ENCODE results near the gene WDR18. TPM values are rescaled to one million over a fixed set of nuclear protein-coding genes. Genes with fewer than 3 reads are reported as not detected.

WDR18 gene
- total and polyA plus RNA-seq, 4 donors, result 24.3 to 45.3 (median 37.7) TPM

DNA sequence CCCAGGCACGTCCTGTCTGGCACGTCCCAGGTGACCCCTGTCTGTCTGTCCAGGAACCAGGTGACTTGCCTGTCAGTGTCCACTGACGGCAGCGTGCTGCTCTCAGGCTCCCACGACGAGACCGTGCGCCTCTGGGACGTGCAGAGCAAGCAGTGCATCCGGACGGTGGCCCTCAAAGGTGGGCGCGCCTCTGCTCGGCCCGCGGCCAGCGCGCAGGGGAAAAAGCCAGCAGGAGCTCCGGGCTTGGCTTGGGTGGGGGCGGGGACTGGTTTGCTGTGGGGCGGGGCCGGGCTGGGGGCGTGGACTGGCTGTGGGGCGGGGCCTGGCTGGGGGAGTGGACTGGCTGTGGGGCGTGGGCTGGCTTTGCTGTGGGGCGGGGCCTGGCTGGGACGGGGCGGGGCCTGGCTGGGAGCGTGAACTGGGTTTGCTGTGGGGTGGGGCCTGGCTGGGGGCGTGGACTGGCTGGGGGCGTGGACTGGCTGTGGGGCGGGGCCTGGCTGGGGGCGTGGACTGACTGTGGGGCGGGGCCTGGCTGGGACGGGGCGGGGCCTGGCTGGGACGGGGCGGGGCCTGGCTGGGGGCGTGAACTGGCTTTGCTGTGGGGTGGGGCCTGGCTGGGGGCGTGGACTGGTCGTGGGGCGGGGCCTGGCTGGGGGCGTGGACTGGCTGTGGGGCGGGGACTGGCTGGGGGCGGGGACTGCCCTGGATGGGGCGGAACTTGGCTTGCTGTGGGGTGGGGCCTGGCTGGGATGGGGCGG, 7.2 kb downstream of the WDR18 start (continued):
- TF ChIP-seq, protein P1, sequence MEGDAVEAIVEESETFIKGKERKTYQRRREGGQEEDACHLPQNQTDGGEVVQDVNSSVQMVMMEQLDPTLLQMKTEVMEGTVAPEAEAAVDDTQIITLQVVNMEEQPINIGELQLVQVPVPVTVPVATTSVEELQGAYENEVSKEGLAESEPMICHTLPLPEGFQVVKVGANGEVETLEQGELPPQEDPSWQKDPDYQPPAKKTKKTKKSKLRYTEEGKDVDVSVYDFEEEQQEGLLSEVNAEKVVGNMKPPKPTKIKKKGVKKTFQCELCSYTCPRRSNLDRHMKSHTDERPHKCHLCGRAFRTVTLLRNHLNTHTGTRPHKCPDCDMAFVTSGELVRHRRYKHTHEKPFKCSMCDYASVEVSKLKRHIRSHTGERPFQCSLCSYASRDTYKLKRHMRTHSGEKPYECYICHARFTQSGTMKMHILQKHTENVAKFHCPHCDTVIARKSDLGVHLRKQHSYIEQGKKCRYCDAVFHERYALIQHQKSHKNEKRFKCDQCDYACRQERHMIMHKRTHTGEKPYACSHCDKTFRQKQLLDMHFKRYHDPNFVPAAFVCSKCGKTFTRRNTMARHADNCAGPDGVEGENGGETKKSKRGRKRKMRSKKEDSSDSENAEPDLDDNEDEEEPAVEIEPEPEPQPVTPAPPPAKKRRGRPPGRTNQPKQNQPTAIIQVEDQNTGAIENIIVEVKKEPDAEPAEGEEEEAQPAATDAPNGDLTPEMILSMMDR (IDR thresholded peaks at IDR 0.05; ENCODE audit: low read depth, low read length, missing input control), result no peak
- TF ChIP-seq YY1 (IDR thresholded peaks at IDR 0.05) (no peak), RXRA (IDR thresholded peaks at IDR 0.05) (no peak)

DNA sequence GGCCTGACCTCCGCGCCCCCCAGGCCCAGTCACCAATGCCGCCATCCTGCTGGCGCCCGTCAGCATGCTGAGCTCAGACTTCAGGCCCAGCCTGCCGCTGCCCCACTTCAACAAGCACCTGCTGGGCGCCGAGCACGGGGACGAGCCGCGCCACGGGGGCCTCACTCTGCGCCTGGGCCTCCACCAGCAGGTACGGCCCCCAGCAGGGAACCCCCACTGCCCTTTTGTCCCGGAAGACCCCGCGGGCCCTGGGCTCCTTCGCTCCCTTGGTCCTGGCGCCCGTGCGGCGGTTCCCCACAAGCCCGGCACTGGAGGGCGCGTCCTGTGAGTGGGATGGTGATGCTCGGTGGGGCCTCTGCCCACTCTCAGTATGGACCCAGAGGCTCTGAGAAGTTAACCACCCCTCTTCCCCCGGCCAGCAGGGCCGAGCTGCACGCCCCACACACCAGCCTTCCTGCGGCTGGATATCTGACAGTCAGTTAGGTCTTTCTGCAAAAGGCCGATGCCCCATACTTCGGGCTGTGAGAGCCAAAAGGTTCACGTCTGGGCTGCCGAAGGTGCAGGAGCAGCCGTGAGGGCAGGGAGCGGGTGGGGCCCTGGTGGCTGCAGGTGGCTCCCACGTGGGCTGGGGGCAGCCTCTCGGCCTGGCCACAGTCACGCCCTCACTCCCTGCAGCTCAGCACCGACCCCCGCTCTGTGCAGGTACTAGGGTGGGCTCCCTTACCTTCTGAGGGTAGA, 8.0 kb downstream of the WDR18 start:
- H3K27me3 ChIP-seq (ENCODE audit: control insufficient read depth in 4 of 4, insufficient read depth in 4 of 4, low read length in 3 of 4), result no peaks in the 10 kb centered on the region
- DNase-seq (ENCODE audit: low spot score), result no peak
- H3K36me3 ChIP-seq (ENCODE audit: control insufficient read depth in 4 of 4, insufficient read depth in 3 of 4, low read depth in 1 of 4, low read length in 3 of 4), result peaks cover 0 to 8% (median 3%) of the 10 kb centered on the region in 4 donors
- no peak overlapping the region for H3K27ac ChIP-seq (ENCODE audit: low read depth in 1 of 2, low read length in 2 of 2)
- WGBS, result 94% methylated on average over 42 of the region's 42 CpGs
- H3K9ac ChIP-seq (ENCODE audit: low read depth in 1 of 2, low read length in 2 of 2), result no peak overlapping the region
- H3K9me3 ChIP-seq (ENCODE audit: control insufficient read depth in 4 of 4, low read length in 3 of 4), result no peaks in the 10 kb centered on the region
- H3K4me3 ChIP-seq (ENCODE audit: low read depth in 1 of 3, low read length in 3 of 3), result no peak overlapping the region
- peaks cover 23 to 39% (median 31%) of the 10 kb centered on the region in 4 donors for H3K4me1 ChIP-seq (ENCODE audit: control insufficient read depth in 4 of 4, insufficient read depth in 4 of 4, low read length in 3 of 4)
- TF ChIP-seq FOXA1 (IDR thresholded peaks at IDR 0.05), result no peak
- TF ChIP-seq JUND (IDR thresholded peaks at IDR 0.05), result no peak
- no peak for TF ChIP-seq TAF1 (conservative IDR thresholded peaks at IDR 0.05)
- TF ChIP-seq HNF4A (conservative IDR thresholded peaks at IDR 0.05), result no peak
- no peak for TF ChIP-seq FOXA2 (IDR thresholded peaks at IDR 0.05)
- TF ChIP-seq, protein P2, sequence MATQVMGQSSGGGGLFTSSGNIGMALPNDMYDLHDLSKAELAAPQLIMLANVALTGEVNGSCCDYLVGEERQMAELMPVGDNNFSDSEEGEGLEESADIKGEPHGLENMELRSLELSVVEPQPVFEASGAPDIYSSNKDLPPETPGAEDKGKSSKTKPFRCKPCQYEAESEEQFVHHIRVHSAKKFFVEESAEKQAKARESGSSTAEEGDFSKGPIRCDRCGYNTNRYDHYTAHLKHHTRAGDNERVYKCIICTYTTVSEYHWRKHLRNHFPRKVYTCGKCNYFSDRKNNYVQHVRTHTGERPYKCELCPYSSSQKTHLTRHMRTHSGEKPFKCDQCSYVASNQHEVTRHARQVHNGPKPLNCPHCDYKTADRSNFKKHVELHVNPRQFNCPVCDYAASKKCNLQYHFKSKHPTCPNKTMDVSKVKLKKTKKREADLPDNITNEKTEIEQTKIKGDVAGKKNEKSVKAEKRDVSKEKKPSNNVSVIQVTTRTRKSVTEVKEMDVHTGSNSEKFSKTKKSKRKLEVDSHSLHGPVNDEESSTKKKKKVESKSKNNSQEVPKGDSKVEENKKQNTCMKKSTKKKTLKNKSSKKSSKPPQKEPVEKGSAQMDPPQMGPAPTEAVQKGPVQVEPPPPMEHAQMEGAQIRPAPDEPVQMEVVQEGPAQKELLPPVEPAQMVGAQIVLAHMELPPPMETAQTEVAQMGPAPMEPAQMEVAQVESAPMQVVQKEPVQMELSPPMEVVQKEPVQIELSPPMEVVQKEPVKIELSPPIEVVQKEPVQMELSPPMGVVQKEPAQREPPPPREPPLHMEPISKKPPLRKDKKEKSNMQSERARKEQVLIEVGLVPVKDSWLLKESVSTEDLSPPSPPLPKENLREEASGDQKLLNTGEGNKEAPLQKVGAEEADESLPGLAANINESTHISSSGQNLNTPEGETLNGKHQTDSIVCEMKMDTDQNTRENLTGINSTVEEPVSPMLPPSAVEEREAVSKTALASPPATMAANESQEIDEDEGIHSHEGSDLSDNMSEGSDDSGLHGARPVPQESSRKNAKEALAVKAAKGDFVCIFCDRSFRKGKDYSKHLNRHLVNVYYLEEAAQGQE (IDR thresholded peaks at IDR 0.05), result no peak

DNA sequence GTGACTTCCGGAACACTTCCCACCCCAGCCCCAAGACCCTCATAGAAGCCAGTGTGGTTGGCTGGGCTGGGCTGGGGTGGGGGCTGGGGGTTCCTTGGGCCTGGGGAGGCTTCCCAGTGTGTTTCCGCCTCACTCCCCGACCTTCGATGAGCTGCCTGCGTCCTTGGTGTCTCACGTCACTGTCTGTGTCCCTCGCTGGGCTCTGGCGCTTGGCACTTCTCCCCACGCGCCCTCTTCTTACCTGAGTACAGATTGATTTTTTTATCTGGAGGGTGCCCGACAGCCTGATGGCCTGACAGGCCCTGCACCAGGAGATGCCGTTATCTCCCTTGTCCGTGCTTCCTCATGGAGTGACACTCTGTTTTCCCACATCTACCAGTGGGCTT, 8.5 kb downstream of the WDR18 start:
- 61% methylated on average over 13 of the region's 13 CpGs for WGBS
- Histone ChIP-seq H3K9me3 (ENCODE audit: control insufficient read depth in 4 of 4, low read length in 3 of 4) (no peaks in the 10 kb centered on the region), H3K4me1 (ENCODE audit: control insufficient read depth in 4 of 4, insufficient read depth in 4 of 4, low read length in 3 of 4) (peaks cover 23 to 39% (median 31%) of the 10 kb centered on the region in 4 donors), H3K4me3 (ENCODE audit: low read depth in 1 of 3, low read length in 3 of 3) (no peak overlapping the region), H3K27me3 (ENCODE audit: control insufficient read depth in 4 of 4, insufficient read depth in 4 of 4, low read length in 3 of 4) (no peaks in the 10 kb centered on the region), H3K36me3 (ENCODE audit: control insufficient read depth in 4 of 4, insufficient read depth in 3 of 4, low read depth in 1 of 4, low read length in 3 of 4) (peaks cover 0 to 8% (median 2%) of the 10 kb centered on the region in 4 donors), H3K27ac (ENCODE audit: low read depth in 1 of 2, low read length in 2 of 2) (peak overlapping the region; percentile 35 to 64), H3K9ac (ENCODE audit: low read depth in 1 of 2, low read length in 2 of 2) (no peak overlapping the region)
- DNase-seq (ENCODE audit: low spot score), result no peak
- TF ChIP-seq EGR1 (IDR thresholded peaks at IDR 0.05; ENCODE audit: low read depth in 2 of 2) (no peak), TAF1 (conservative IDR thresholded peaks at IDR 0.05) (no peak), NR2F2 (IDR thresholded peaks at IDR 0.05) (no peak), SP1 (IDR thresholded peaks at IDR 0.05) (no peak), FOXA2 (IDR thresholded peaks at IDR 0.05) (no peak)
- TF ChIP-seq, protein P3, sequence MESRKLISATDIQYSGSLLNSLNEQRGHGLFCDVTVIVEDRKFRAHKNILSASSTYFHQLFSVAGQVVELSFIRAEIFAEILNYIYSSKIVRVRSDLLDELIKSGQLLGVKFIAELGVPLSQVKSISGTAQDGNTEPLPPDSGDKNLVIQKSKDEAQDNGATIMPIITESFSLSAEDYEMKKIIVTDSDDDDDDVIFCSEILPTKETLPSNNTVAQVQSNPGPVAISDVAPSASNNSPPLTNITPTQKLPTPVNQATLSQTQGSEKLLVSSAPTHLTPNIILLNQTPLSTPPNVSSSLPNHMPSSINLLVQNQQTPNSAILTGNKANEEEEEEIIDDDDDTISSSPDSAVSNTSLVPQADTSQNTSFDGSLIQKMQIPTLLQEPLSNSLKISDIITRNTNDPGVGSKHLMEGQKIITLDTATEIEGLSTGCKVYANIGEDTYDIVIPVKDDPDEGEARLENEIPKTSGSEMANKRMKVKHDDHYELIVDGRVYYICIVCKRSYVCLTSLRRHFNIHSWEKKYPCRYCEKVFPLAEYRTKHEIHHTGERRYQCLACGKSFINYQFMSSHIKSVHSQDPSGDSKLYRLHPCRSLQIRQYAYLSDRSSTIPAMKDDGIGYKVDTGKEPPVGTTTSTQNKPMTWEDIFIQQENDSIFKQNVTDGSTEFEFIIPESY (IDR thresholded peaks at IDR 0.05), result no peak
- TF ChIP-seq, protein P1 (IDR thresholded peaks at IDR 0.05; ENCODE audit: low read depth, low read length, missing input control), result no peak
